Effector memory CD4-positive, alpha-beta T cell (primary cell): ENCODE data around the gene ASTN2.

Experiments
- DNase-seq, 3 donors: peaks; one replicate each; pipeline ENCODE4 v3.0.0-alpha.2; 2020
- H3K27ac ChIP-seq: 2 replicates; pipeline ENCODE4 v1.7.0; 2013; ENCODE audit warnings: mild to moderate bottlenecking, low read length, moderate library complexity; ENCODE audit not compliant: insufficient read depth, poor library complexity, severe bottlenecking
- H3K27me3 ChIP-seq: replicated peaks from 2 replicates; pipeline ENCODE4 v1.7.0; 2013; ENCODE audit warnings: mild to moderate bottlenecking, low read length; ENCODE audit not compliant: insufficient read depth, control insufficient read depth, poor library complexity, severe bottlenecking
- H3K36me3 ChIP-seq: 2 replicates; pipeline ENCODE4 v1.7.0; 2013; ENCODE audit warnings: mild to moderate bottlenecking, low read length, moderate library complexity; ENCODE audit not compliant: control insufficient read depth, insufficient read depth
- H3K4me1 ChIP-seq: 2 replicates; pipeline ENCODE4 v1.7.0; 2013; ENCODE audit warnings: low read length, mild to moderate bottlenecking; ENCODE audit not compliant: control insufficient read depth, insufficient read depth, poor library complexity, severe bottlenecking
- H3K4me3 ChIP-seq: 2 replicates; pipeline ENCODE4 v1.7.0; 2013; ENCODE audit warnings: low read length, low read depth, mild to moderate bottlenecking; ENCODE audit not compliant: insufficient read depth, poor library complexity, severe bottlenecking
- H3K9me3 ChIP-seq: 2 replicates; pipeline ENCODE4 v1.7.0; 2013; ENCODE audit warnings: mild to moderate bottlenecking, low read length, moderate library complexity; ENCODE audit not compliant: control insufficient read depth
- total RNA-seq, 3 donors: gene quantifications; one replicate each; lab custom pipeline; 2026; lab: John Stamatoyannopoulos, UW

The ASTN2 gene, protein sequence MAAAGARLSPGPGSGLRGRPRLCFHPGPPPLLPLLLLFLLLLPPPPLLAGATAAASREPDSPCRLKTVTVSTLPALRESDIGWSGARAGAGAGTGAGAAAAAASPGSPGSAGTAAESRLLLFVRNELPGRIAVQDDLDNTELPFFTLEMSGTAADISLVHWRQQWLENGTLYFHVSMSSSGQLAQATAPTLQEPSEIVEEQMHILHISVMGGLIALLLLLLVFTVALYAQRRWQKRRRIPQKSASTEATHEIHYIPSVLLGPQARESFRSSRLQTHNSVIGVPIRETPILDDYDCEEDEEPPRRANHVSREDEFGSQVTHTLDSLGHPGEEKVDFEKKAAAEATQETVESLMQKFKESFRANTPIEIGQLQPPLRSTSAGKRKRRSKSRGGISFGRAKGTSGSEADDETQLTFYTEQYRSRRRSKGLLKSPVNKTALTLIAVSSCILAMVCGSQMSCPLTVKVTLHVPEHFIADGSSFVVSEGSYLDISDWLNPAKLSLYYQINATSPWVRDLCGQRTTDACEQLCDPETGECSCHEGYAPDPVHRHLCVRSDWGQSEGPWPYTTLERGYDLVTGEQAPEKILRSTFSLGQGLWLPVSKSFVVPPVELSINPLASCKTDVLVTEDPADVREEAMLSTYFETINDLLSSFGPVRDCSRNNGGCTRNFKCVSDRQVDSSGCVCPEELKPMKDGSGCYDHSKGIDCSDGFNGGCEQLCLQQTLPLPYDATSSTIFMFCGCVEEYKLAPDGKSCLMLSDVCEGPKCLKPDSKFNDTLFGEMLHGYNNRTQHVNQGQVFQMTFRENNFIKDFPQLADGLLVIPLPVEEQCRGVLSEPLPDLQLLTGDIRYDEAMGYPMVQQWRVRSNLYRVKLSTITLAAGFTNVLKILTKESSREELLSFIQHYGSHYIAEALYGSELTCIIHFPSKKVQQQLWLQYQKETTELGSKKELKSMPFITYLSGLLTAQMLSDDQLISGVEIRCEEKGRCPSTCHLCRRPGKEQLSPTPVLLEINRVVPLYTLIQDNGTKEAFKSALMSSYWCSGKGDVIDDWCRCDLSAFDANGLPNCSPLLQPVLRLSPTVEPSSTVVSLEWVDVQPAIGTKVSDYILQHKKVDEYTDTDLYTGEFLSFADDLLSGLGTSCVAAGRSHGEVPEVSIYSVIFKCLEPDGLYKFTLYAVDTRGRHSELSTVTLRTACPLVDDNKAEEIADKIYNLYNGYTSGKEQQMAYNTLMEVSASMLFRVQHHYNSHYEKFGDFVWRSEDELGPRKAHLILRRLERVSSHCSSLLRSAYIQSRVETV (N-terminal part only)
- total RNA-seq = 4.3 to 6.4 (median 4.5) reads per million in 3 donors

DNA sequence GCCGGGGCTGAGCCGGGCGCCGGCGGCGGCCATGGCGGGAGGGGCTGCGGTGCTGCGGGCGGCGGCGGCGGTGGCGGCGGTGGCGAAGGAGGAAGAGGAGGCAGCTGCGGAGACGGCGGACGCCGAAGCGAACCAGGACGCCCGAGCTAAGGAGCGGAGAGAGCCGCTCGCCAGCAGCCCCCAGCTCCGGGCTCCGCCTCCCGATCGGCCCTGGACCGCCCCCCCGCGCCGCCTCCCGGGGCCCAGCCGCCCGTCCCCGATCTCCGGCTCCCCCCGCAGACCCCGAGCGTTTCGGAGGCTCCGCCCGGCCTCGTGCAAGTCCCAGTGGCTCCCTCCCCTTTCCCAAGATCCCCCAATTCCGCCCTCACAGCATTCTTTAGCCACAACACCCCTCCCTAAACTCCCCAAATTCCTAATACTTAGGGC, at the start of gene ASTN2:
ASTN2 (minus strand) TSS at position 152 of the 426 bp plus-strand sequence; CDS start at position 33, 119 bp downstream.
- H3K27me3 ChIP-seq = peaks cover 13% of the 10 kb centered on the region
- no peaks in the 10 kb centered on the region for H3K36me3 ChIP-seq
- no peak within 1 kb of the TSS for H3K27ac ChIP-seq
- no peaks in the 10 kb centered on the region for H3K4me1 ChIP-seq
- DNase-seq = no peak
- no peaks in the 10 kb centered on the region for H3K9me3 ChIP-seq
- H3K4me3 ChIP-seq = no peak within 1 kb of the TSS

DNA sequence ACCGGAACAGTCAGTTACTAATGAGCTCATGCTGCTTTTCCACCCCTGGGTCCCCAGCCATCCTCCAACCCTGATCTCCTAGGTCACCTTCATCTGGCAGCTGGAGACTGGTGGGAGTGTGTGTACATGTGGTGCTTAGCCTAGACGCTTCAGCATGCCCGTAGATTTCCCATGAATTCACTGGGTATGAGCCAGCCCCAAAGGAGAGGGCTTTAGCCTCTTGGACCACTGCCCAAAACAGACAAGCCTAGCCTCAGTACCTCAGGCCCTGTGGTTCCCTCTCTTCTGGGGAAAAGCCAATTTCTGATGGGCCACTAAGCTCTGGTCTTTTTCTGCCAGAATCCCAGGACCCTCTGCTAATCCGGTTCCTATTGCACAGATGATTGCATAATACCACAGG, 48.0 kb upstream of the ASTN2 start:
- no peaks in the 10 kb centered on the region for H3K27me3 ChIP-seq
- no peak overlapping the region for H3K4me3 ChIP-seq
- DNase-seq = no peak

DNA sequence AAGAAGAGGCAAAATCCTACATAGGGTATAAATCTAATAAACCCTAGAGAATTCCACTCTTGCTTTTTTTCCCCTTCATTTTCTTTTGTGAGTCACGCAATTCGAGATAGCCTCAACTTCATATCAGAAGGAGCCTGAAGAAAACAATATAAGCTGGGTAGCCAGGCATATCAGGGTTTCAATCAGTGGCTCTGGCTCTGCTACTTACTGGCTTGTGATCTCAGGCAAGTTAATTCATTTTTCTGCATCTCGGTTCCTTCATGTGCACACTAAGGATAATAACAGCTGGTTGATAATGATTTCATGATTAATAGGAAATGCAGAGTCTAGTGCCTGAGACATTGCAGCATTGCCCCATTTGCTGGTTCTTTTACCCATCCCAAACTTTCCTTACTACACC, 46.5 kb upstream of the ASTN2 start:
- no peak overlapping the region for H3K27ac ChIP-seq
- H3K4me1 ChIP-seq = no peaks in the 10 kb centered on the region
- H3K27me3 ChIP-seq = no peaks in the 10 kb centered on the region
- no peaks in the 10 kb centered on the region for H3K36me3 ChIP-seq
- H3K9me3 ChIP-seq = no peaks in the 10 kb centered on the region
- DNase-seq = no peak
- H3K4me3 ChIP-seq = no peak overlapping the region

More for the DNA sequence above, 48.0 kb upstream of the ASTN2 start:
- H3K36me3 ChIP-seq = no peaks in the 10 kb centered on the region
- H3K27ac ChIP-seq = no peak overlapping the region
- no peaks in the 10 kb centered on the region for H3K9me3 ChIP-seq
- H3K4me1 ChIP-seq = no peaks in the 10 kb centered on the region

DNA sequence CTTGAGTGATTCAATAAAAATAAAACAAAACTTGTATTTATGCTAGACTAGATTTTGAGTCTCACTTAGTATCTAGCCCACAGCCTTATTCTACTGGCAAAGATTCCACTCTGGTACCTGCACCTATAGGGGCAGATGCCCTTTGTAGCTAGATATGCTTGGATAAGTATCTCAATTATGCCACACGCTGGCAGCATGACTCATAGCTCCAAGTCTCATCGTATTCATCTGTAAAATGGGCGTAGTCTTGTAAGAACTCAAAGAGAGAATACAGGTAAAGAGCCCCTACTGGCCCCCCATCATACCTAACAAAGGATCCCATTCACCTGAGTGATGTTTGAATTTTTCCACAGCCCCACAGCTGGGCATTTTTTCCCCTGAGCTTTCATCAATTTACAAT, 45.9 kb upstream of the ASTN2 start:
- no peak overlapping the region for H3K27ac ChIP-seq
- DNase-seq = no peak

DNA sequence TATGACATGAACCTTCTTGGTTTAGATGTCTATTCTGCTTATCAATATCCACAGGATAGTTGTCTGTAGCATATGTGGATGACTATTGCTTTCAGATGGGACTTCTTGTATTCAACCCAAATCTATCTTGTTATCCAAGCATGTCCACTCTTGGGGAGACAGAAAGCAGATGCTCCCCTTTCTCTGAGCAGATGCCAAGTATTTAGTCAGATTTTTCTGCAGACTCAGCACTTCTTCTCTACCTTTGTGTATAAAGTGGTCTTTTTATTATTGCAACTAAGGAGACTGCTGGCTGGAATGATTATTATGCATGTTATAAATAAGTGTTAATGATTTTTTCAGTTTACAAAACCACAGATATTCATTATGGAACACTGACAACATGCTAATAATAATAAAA, 45.1 kb upstream of the ASTN2 start:
- no peaks in the 10 kb centered on the region for H3K36me3 ChIP-seq
- H3K4me1 ChIP-seq = no peaks in the 10 kb centered on the region
- H3K9me3 ChIP-seq = no peaks in the 10 kb centered on the region
- H3K27me3 ChIP-seq = no peaks in the 10 kb centered on the region
- H3K27ac ChIP-seq = no peak overlapping the region
- no peak overlapping the region for H3K4me3 ChIP-seq
- DNase-seq = no peak

More for the DNA sequence above, 45.9 kb upstream of the ASTN2 start:
- H3K9me3 ChIP-seq = no peaks in the 10 kb centered on the region
- no peaks in the 10 kb centered on the region for H3K27me3 ChIP-seq
- no peaks in the 10 kb centered on the region for H3K36me3 ChIP-seq
- H3K4me1 ChIP-seq = no peaks in the 10 kb centered on the region
- no peak overlapping the region for H3K4me3 ChIP-seq

DNA sequence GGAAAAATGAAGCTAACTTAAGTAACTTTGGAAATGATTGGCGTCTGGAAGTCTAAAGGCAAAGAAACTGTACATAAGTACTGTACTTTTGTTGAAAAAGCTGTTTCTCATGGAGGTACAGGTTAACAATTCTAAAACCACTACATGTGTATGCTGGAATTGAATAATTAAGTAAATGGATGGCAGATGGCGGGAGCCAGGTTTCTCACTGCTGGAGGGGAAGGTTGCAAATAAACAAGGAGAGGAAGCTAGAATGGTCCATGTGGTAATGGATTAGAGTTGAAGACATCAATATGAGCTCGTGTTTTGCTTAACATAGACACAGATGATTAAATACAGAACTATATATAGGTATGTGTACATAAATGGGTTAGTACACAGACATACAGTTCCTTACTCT, 43.2 kb upstream of the ASTN2 start:
- H3K9me3 ChIP-seq = no peaks in the 10 kb centered on the region
- no peak overlapping the region for H3K27ac ChIP-seq
- H3K27me3 ChIP-seq = no peaks in the 10 kb centered on the region
- H3K4me3 ChIP-seq = no peak overlapping the region
- DNase-seq = no peak
- no peaks in the 10 kb centered on the region for H3K36me3 ChIP-seq
- H3K4me1 ChIP-seq = no peaks in the 10 kb centered on the region

DNA sequence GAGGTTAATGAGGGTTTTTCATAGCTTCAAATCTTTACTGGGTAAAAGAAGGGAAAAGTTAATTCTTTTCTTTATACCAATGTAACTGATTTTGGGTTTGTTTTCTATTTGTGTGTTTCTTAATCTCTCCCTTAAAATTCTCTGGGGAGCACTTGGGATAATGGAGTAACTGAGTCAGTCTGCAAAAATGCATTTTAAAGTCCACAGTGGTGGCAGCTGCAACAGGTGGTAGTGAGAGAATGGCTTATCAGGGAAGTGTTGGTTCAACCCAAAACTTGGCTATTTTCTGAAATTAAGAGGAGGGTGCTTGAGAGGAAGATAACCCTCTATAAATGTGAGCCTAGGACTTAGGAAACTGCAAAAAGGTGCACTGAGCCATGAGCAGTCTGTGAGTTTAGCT, 39.9 kb upstream of the ASTN2 start:
- no peaks in the 10 kb centered on the region for H3K27me3 ChIP-seq
- H3K9me3 ChIP-seq = no peaks in the 10 kb centered on the region
- H3K4me1 ChIP-seq = no peaks in the 10 kb centered on the region
- no peak overlapping the region for H3K4me3 ChIP-seq
- no peak for DNase-seq
- H3K36me3 ChIP-seq = no peaks in the 10 kb centered on the region
- H3K27ac ChIP-seq = no peak overlapping the region

DNA sequence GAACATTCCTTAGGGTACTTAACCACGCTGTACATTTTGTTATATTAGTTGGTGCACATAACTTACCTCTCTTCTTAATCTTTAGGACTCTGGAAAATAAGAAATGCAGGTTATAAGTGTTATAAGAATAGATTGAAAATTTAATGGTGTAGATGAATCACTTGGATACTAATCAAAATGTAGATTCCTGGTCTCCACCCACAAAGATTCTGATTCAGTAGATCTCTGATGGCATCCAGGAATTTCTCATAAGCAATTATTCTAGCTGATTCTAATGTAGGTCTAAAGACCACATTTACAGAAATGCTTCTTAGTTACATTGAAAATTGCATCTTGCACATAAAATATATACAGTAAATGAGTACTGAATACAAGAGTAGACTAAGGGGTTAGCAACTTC, 38.9 kb upstream of the ASTN2 start:
- no peak overlapping the region for H3K27ac ChIP-seq
- H3K36me3 ChIP-seq = no peaks in the 10 kb centered on the region

DNA sequence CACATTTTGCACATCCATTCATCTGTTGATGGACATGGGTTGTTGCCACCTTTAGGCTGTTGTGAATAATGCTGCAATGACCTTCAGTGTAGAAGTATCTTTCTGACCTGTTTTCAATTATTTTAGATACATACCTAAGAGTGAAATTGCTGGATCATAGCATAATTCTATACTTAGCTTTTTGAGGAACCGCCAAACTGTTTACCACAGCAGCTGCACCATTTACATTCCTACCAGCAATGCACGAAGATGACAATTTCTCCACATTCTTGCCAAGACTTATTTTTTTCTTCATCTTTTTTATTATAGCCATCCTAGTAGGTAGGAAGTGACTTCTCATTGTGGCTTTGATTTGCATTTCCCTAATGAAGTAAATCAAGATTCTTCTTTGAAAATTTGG, 36.5 kb upstream of the ASTN2 start:
- Histone ChIP-seq H3K36me3 (no peaks in the 10 kb centered on the region), H3K4me1 (no peaks in the 10 kb centered on the region), H3K4me3 (no peak overlapping the region), H3K9me3 (no peaks in the 10 kb centered on the region), H3K27me3 (no peaks in the 10 kb centered on the region), H3K27ac (no peak overlapping the region)
- no peak for DNase-seq

More for the DNA sequence above, 38.9 kb upstream of the ASTN2 start:
- DNase-seq = no peak
- Histone ChIP-seq H3K4me1 (no peaks in the 10 kb centered on the region), H3K4me3 (no peak overlapping the region), H3K9me3 (no peaks in the 10 kb centered on the region), H3K27me3 (no peaks in the 10 kb centered on the region)
